RWPE2 (cell line): Measurements from ENCODE around the gene OR9A4.

Source experiments
- ATAC-seq: fragments of 200-7000 bp; cut with Tn5 transposase; 3 replicates; pipeline ENCODE4 v1.9.1; 2021; ENCODE audit warnings: low read depth
- DNase-seq: peaks from one replicate; pipeline ENCODE4 v3.0.0-alpha.2; 2020; ENCODE audit warnings: low spot score
- H3K27ac ChIP-seq: fragments of 450-650 bp; 2 replicates; pipeline ENCODE4 v1.5.1; 2017; ENCODE audit warnings: mild to moderate bottlenecking; ENCODE audit not compliant: poor library complexity, severe bottlenecking
- H3K27me3 ChIP-seq: fragments of 250-450 bp; sonication (Bioruptor Pico); 2 replicates; pipeline ENCODE4 v1.5.1; 2021; ENCODE audit warnings: mild to moderate bottlenecking, moderate library complexity; ENCODE audit not compliant: insufficient read depth, poor library complexity, severe bottlenecking
- H3K36me3 ChIP-seq: fragments of 250-450 bp; sonication (Bioruptor Pico); 2 replicates; pipeline ENCODE4 v1.5.1; 2020; ENCODE audit warnings: low read depth, mild to moderate bottlenecking, moderate library complexity
- H3K4me1 ChIP-seq: fragments of 250-450 bp; sonication (Bioruptor Pico); 2 replicates; pipeline ENCODE4 v1.5.1; 2021; ENCODE audit warnings: mild to moderate bottlenecking, moderate library complexity; ENCODE audit not compliant: insufficient read depth, poor library complexity, severe bottlenecking
- H3K4me3 ChIP-seq: fragments of 250-450 bp; sonication (Bioruptor Pico); 2 replicates; pipeline ENCODE4 v1.5.1; 2021; ENCODE audit warnings: mild to moderate bottlenecking, moderate library complexity; ENCODE audit not compliant: severe bottlenecking
- H3K9me3 ChIP-seq: fragments of 250-450 bp; sonication (Bioruptor Pico); 2 replicates; pipeline ENCODE4 v1.5.1; 2021; ENCODE audit warnings: mild to moderate bottlenecking, moderate library complexity; ENCODE audit not compliant: severe bottlenecking
- CTCF ChIP-seq: fragments of 450-650 bp; IDR thresholded peaks from one replicate; pipeline ENCODE4 v1.5.1; 2017; ENCODE audit warnings: mild to moderate bottlenecking, moderate library complexity; ENCODE audit not compliant: poor library complexity, severe bottlenecking

The OR9A4 gene

GRCh38 chr7:141876371-141876770 is 39.8 kb upstream of the OR9A4 start:
- no peak for DNase-seq
- ATAC-seq: no peak
- Histone ChIP-seq H3K4me3 (no peak overlapping the region), H3K9me3 (no peaks in the 10 kb centered on the region), H3K27ac (no peak overlapping the region), H3K36me3 (no peaks in the 10 kb centered on the region), H3K4me1 (no peaks in the 10 kb centered on the region), H3K27me3 (no peaks in the 10 kb centered on the region)
- TF ChIP-seq CTCF: no peak

- ATAC-seq: no peak
- no peak overlapping the region for H3K4me3 ChIP-seq
- H3K9me3 ChIP-seq: no peaks in the 10 kb centered on the region
Measured at GRCh38 chr7:141877365-141877764, 38.8 kb upstream of the OR9A4 start.

GRCh38 chr7:141880960-141881359 is 35.2 kb upstream of the OR9A4 start:
- Histone ChIP-seq H3K27ac (no peak overlapping the region), H3K27me3 (no peaks in the 10 kb centered on the region), H3K4me3 (no peak overlapping the region), H3K4me1 (no peaks in the 10 kb centered on the region), H3K36me3 (no peaks in the 10 kb centered on the region), H3K9me3 (no peaks in the 10 kb centered on the region)
- no peak for TF ChIP-seq CTCF
- ATAC-seq (no peak), DNase-seq (no peak)

More at GRCh38 chr7:141877365-141877764, 38.8 kb upstream of the OR9A4 start:
- no peak overlapping the region for H3K27ac ChIP-seq
- no peaks in the 10 kb centered on the region for H3K4me1 ChIP-seq
- no peak for TF ChIP-seq CTCF
- H3K27me3 ChIP-seq: no peaks in the 10 kb centered on the region
- H3K36me3 ChIP-seq: no peaks in the 10 kb centered on the region
- no peak for DNase-seq

GRCh38 chr7:141884539-141885225 is 31.5 kb upstream of the OR9A4 start:
- DNase-seq: no peak

More at GRCh38 chr7:141884539-141885225, 31.5 kb upstream of the OR9A4 start:
- no peak overlapping the region for H3K4me3 ChIP-seq
- no peaks in the 10 kb centered on the region for H3K27me3 ChIP-seq
- no peak for TF ChIP-seq CTCF
- H3K27ac ChIP-seq: no peak overlapping the region
- H3K9me3 ChIP-seq: no peaks in the 10 kb centered on the region
- ATAC-seq: no peak
- no peaks in the 10 kb centered on the region for H3K36me3 ChIP-seq
- H3K4me1 ChIP-seq: no peaks in the 10 kb centered on the region
